SK-N-MC (cell line): ENCODE results near the gene TTLL11.
"Not testable (repeated sequence)": the region's sequence is repeated elsewhere in the genome, so short reads cannot be mapped to it uniquely, and the experiment has no call there.

Experiments used
- DNase-seq: peaks from one replicate; pipeline ENCODE4 v3.0.0-alpha.2; 2011; ENCODE audit warnings: low read depth, low spot score
- H3K27ac ChIP-seq: fragments of 200-600 bp; sonication (generic); 2 replicates; pipeline ENCODE4 v1.5.1; 2016; ENCODE audit warnings: mixed run types
- H3K36me3 ChIP-seq: fragments of 200-600 bp; sonication (generic); 2 replicates; pipeline ENCODE4 v1.6.1; 2017; ENCODE audit warnings: antibody characterized with exemption, low read length, mixed read lengths; ENCODE audit not compliant: insufficient read depth
- H3K4me3 ChIP-seq: fragments of 200-600 bp; sonication (generic); 2 replicates; pipeline ENCODE4 v1.5.1; 2016
- H3K9ac ChIP-seq: fragments of 200-600 bp; sonication (generic); 2 replicates; pipeline ENCODE4 v1.8.0; 2017; ENCODE audit warnings: mixed run types, mixed read lengths; ENCODE audit not compliant: insufficient read length
- H3K9me3 ChIP-seq: fragments of 200-600 bp; sonication (generic); 2 replicates; pipeline ENCODE4 v1.6.1; 2017; ENCODE audit warnings: low read depth, mild to moderate bottlenecking, antibody characterized with exemption, low read length, moderate library complexity, mixed read lengths
- EZH2 ChIP-seq: fragments of 200-600 bp; sonication (generic); IDR thresholded peaks from one replicate; pipeline ENCODE4 v1.6.1; 2017; ENCODE audit warnings: antibody characterized with exemption
- FOXP2 ChIP-seq: optimal IDR thresholded peaks from 2 replicates; pipeline ENCODE3; 2011; ENCODE audit warnings: mild to moderate bottlenecking, moderate library complexity; ENCODE audit not compliant: insufficient read depth; ENCODE audit errors: extremely low read length, control extremely low read depth
- POLR2AphosphoS5 ChIP-seq: IDR thresholded peaks from 2 replicates; pipeline ENCODE4 v1.6.1; 2012; ENCODE audit warnings: mild to moderate bottlenecking, low read depth, low read length, borderline replicate concordance

The TTLL11 gene

DNA sequence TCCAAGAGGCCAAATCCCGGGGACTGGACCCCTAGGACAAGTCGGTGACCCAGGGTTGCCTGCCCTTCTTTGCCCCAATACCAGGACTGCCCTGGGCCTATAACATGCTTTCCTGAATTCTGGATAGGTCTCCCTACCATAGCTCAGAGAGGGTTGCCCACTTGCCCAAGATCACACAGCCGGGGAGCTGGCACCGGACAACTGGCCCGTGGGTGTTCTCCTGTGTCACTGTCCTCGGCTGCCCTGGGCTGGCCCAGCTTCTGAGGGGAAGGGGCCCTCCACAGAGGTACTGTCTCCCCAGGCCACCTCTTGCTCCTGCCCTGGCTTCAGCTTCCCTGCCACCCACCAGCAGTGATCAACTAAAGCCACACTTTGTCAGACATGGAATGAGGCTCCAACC, 28.8 kb upstream of the TTLL11 start:
- H3K9ac ChIP-seq = no peak overlapping the region
- no peak overlapping the region for H3K27ac ChIP-seq
- no peaks in the 10 kb centered on the region for H3K36me3 ChIP-seq
- no peak for DNase-seq
- TF ChIP-seq EZH2 (no peak), POLR2AphosphoS5 (no peak), FOXP2 (no peak)
- no peaks in the 10 kb centered on the region for H3K9me3 ChIP-seq
- no peak overlapping the region for H3K4me3 ChIP-seq

DNA sequence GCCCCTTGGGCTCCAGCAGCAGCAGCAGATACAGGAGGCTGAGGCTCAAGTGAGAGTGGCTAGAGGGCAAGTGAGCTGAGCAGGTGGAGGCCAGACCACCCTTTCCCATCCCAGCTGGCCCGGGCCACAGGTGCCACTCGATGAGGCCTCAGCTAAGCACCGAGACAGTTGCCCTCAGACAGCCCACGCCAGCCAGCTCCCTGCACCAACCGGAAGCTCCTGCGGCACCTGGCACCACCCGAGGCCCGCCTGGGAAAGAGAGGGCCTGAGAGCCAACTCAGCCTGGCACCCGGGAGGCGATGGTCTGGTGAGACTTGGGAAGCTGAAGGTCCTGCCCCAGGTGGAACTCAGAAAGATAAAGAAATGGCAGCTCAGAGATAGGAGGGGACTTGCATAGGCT, 28.3 kb upstream of the TTLL11 start:
- Histone ChIP-seq H3K27ac (no peak overlapping the region), H3K36me3 (no peaks in the 10 kb centered on the region), H3K9me3 (no peaks in the 10 kb centered on the region), H3K4me3 (no peak overlapping the region), H3K9ac (no peak overlapping the region)
- TF ChIP-seq EZH2 (no peak), FOXP2 (no peak), POLR2AphosphoS5 (no peak)
- no peak for DNase-seq

DNA sequence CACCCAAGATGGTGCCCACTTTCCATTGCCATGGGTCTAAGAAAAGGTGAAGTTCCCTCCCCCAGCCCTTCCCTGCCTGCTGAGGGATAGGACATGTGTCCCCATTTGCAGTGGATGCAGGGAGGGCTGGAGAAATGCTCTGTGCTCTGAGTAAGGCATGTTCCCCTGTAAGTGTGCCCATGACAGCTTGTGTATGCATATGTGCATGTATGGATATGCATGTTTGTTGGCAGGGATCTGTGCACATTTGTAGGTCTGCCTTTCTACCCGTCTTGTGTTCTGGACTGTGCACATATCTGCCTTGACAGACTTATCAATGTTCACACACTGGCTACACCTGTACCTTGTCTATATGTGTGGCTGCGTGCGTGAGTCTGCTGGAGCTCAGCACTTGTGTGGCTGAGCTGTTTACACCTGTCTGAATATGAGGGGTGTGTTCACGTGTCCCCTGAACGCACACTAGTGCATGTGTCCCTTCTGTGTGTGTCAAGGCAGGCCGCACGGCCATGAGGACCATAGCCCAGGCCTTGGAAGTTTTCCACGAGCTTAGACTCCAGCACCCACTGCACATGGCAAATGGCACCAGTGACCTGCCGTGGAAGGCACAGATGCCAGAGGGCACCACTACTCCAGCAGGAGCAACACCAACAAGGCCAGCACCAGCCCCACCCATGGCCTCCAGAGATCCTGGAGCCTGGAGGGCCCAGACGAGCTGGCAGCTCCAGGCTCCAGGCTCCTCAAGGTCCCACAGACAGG, 27.4 kb upstream of the TTLL11 start:
- Histone ChIP-seq H3K9ac (no peak overlapping the region), H3K4me3 (no peak overlapping the region), H3K36me3 (no peaks in the 10 kb centered on the region), H3K27ac (no peak overlapping the region), H3K9me3 (no peaks in the 10 kb centered on the region)
- TF ChIP-seq EZH2 (no peak), FOXP2 (no peak), POLR2AphosphoS5 (no peak)
- DNase-seq = no peak

DNA sequence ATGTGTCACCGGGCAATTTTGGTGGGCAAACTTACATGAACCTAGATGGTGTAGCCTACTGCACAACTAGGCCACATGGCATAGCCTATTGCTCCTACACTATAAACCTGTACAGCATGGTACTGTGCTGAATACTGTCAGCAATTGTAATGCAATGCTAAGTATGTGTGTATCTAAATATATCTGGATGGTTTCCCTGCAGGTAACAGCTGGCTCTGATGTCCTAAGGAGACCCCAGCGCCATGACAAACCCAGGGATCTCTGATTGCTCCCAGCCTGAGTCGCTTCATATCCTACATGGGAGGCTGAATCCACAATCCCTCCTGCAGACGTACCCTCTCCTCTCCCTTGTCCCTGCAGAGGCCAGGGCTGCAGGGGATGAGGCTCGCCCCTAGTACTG, 26.6 kb upstream of the TTLL11 start:
- no peak for DNase-seq
- H3K4me3 ChIP-seq = no peak overlapping the region
- no peak overlapping the region for H3K27ac ChIP-seq
- no peak overlapping the region for H3K9ac ChIP-seq
- H3K9me3 ChIP-seq = no peaks in the 10 kb centered on the region
- TF ChIP-seq POLR2AphosphoS5 = no peak
- no peak for TF ChIP-seq FOXP2
- TF ChIP-seq EZH2 = no peak
- no peaks in the 10 kb centered on the region for H3K36me3 ChIP-seq

DNA sequence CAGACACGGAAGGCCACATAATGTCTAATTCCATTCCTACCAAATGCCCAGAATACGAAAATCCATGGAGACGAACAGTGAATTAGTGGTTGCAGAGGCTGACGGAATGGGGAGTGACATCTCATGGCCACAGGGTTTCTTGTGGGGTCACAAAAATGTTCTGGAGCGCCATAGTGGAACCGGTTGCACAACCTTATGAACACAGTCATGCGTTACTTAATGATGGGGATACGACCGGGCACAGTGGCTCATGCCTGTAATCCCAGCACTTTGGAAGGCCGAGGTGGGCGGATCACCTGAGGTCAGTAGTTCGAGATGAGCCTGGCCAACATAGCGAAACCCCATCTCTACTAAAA, 26.0 kb upstream of the TTLL11 start:
- Histone ChIP-seq H3K36me3 (no peaks in the 10 kb centered on the region), H3K4me3 (no peak overlapping the region), H3K9me3 (no peaks in the 10 kb centered on the region), H3K9ac (no peak overlapping the region), H3K27ac (no peak overlapping the region)
- DNase-seq = no peak
- TF ChIP-seq POLR2AphosphoS5 = no peak
- no peak for TF ChIP-seq FOXP2
- no peak for TF ChIP-seq EZH2

DNA sequence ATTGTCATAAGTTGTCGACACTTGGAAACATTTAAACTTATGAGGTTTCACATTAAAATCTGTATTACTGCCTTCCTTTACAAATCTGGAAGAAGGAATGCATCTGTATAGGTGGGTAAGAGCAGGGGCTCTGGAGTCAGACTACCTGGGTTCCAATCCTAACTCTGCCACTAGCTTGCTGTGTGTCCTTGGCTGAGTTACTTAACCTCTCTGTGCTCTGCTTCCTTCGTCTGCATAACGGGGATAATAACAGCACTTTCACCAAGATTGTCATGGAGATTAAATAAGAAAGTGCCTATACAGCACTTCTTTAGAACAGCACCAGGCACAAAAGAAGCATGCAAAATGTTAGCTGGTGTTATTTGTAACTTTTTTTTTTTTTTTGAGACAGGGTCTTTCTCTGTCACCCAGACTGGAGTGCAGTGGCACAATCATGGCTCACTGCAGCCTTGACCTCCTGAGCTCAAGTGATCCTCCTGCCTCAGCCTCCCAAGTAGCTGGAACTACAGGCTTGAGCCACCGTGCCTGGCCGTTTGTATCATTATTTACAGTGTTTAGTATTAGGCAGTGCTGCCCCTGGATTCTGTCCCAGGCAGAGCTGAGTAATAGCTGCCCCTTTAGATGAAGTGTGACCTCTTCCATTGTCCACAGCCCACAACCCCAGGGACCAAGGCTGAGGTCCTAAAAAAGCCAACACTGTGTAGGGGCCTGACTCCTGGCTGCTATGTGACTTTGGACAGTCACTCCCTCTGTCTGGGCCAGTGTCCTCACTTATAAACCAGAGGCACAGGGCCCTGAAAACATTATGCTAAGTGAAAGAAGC, 25.4 kb upstream of the TTLL11 start:
- no peak for TF ChIP-seq EZH2
- TF ChIP-seq FOXP2 = no peak
- TF ChIP-seq POLR2AphosphoS5 = no peak
- H3K9me3 ChIP-seq = no peaks in the 10 kb centered on the region
- H3K9ac ChIP-seq = no peak overlapping the region

DNA sequence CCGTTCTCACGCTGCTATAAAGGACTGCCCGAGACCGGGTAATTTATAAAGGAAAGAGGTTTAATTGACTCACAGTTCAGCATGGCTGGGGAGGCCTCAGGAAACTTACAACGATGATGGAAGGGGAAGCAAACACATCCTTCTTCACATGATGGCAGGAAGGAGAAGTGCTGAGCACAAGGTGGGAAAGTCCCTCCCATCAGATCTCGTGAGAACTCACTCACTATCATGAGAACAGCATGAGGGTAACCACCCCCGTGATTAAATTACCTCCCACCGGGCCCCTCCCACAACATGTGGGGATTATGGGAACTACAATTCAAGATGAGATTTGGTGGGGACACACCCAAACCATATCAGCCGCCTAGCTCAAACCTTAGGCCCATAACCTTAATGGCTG, 24.1 kb upstream of the TTLL11 start:
- not testable (repeated sequence) for H3K36me3 ChIP-seq

More for the DNA sequence above, 25.4 kb upstream of the TTLL11 start:
- no peak overlapping the region for H3K27ac ChIP-seq
- DNase-seq = no peak
- no peak overlapping the region for H3K4me3 ChIP-seq
- no peaks in the 10 kb centered on the region for H3K36me3 ChIP-seq

DNA sequence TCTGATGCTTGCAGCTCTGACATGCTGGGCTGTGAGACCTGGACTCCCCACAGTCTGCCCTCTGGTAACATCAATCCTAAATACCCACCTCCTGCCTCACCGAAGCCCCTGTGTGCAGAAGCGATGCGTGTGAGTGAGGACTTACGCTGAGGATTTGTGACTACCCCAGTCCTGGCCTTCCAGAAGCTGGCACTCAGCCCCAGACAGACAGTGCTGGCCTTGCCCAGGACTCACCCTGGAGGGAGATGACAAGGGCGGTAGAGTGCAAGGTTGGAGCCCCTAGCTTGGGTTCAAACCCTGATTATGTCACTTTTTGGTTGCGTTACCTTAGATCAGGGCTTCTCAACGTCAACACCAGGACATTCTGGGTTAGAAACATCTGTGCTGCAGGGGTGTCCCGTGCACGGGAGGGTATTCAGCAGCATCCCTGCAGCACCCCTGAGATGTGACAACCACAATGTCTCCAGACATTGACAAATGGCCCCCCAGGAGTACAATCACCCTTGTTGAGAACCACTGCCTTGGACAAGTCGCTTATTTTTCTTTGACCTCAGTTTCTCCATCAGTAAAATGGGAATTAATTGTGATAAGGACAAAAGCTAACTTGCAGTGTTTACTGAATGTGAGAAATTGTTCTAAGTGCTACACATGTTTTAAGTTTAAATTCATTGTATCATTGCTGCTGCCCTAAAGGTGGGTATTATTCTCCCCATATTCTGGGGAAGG, 23.5 kb upstream of the TTLL11 start:
- H3K36me3 ChIP-seq = no peaks in the 10 kb centered on the region
- no peak overlapping the region for H3K4me3 ChIP-seq
- DNase-seq = no peak
- no peak for TF ChIP-seq FOXP2
- no peaks in the 10 kb centered on the region for H3K9me3 ChIP-seq
- H3K9ac ChIP-seq = no peak overlapping the region
- H3K27ac ChIP-seq = no peak overlapping the region

More for the DNA sequence above, 24.1 kb upstream of the TTLL11 start:
- H3K9me3 ChIP-seq, H3K27ac ChIP-seq, DNase-seq, H3K4me3 ChIP-seq, H3K9ac ChIP-seq: not testable (repeated sequence)
